DOHH2 (cell line): ENCODE data around the gene ZNF207.

Experiments used
- CTCF ChIP-seq: fragments of 200-600 bp; sonication (generic); IDR thresholded peaks from one replicate; pipeline ENCODE4 v1.5.1; 2014; ENCODE audit warnings: antibody characterized with exemption, mild to moderate bottlenecking, low read depth, low read length; ENCODE audit not compliant: poor library complexity, severe bottlenecking
- EZH2phosphoT487 ChIP-seq: fragments of 200-600 bp; sonication (generic); IDR thresholded peaks from 2 replicates; pipeline ENCODE4 v1.6.1; 2017; ENCODE audit warnings: borderline replicate concordance, mild to moderate bottlenecking, antibody characterized with exemption, low read length, moderate library complexity, mixed read lengths

GRCh38 chr17:32341141-32341856 is 8.7 kb upstream of the ZNF207 start:
- TF ChIP-seq CTCF (peak; percentile 43), EZH2phosphoT487 (no peak)
